HCT116 (cell line): Measurements from ENCODE around the gene CPNE2. TPM values are rescaled to one million over a fixed set of nuclear protein-coding genes. Genes with fewer than 3 reads are reported as not detected.

Experiments used
- ATAC-seq: fragments of 200-7000 bp; cut with Tn5 transposase; 2 replicates; pipeline ENCODE4 v1.9.1; 2020; ENCODE audit warnings: mild to moderate bottlenecking, moderate library complexity
- BruUV-seq: library from RNA; stranded (reverse); fragments of 400-500 nt; replicated peaks from 2 replicates; lab custom pipeline; 2021; lab: Mats Ljungman, UMichigan
- CTCF ChIA-PET: fragments of 300-600 bp; sonication (Branson Sonifier 250); formaldehyde crosslinking; loops from one replicate; lab custom pipeline; 2021; ENCODE audit warnings: antibody characterized with exemption; lab: Charles Lee
- POLR2A ChIA-PET: fragments of 300-600, 350-600 bp; sonication (Branson Sonifier 250); formaldehyde crosslinking; loops from one replicate; lab custom pipeline; 2021; ENCODE audit warnings: antibody characterized with exemption; lab: Charles Lee
- RAD21 ChIA-PET, 2 experiments: fragments of 300-600 bp; sonication (Branson Sonifier 250); formaldehyde crosslinking; loops; one replicate each; lab custom pipeline; 2023; ENCODE audit warnings: low total read pairs in 2 of 2; ENCODE audit not compliant: uncharacterized antibody in 2 of 2, unreplicated experiment in 2 of 2, low non-redundant PET in 1 of 2; lab: Charles Lee
- DNase-seq: peaks from one replicate; pipeline ENCODE4 v3.0.0-alpha.2; 2010; ENCODE audit warnings: low read depth, low spot score
- H2AFZ ChIP-seq: fragments of 200-600 bp; shearing (Covaris generic), sonication (generic); 2 replicates; pipeline ENCODE4 v1.6.1; 2017; ENCODE audit warnings: low read depth, mixed run types, mixed read lengths, antibody characterized with exemption, low read length; ENCODE audit not compliant: poor library complexity, severe bottlenecking
- H3K27ac ChIP-seq: 2 replicates; pipeline ENCODE4 v1.5.1; 2012; ENCODE audit warnings: low read depth, low read length
- H3K27me3 ChIP-seq: fragments of 200-600 bp; sonication (generic); 2 replicates; pipeline ENCODE4 v1.6.1; 2016; ENCODE audit warnings: mixed run types, low read length, mixed read lengths; ENCODE audit not compliant: insufficient read depth
- H3K36me3 ChIP-seq, 2 experiments: fragments of 200-500 bp in 1 of 2; fragments of 200-600 bp in 1 of 2; sonication (Bioruptor generic) in 1 of 2; sonication (generic) in 1 of 2; 2 replicates each; pipeline versions ENCODE4 v1.5.1 to v1.6.1; 2014 to 2016; ENCODE audit warnings: low read length in 2 of 2, inconsistent platforms in 1 of 2, mixed read lengths in 1 of 2, mixed run types in 1 of 2; ENCODE audit not compliant: insufficient read depth in 2 of 2, control insufficient read depth in 1 of 2
- H3K4me1 ChIP-seq, 2 experiments: fragments of 200-600 bp in 1 of 2; sonication (generic) in 1 of 2; 2 replicates each; pipeline versions ENCODE4 v1.5.1 to v1.6.1; 2012 to 2017; ENCODE audit warnings: low read length in 2 of 2, inconsistent platforms in 1 of 2, mild to moderate bottlenecking in 1 of 2, mixed read lengths in 1 of 2, mixed run types in 1 of 2, moderate library complexity in 1 of 2; ENCODE audit not compliant: insufficient read depth in 2 of 2, control insufficient read depth in 1 of 2
- H3K4me2 ChIP-seq: fragments of 200-600 bp; sonication (generic); 2 replicates; pipeline ENCODE4 v1.6.1; 2017; ENCODE audit warnings: mixed run types, low read length, mixed read lengths
- H3K4me3 ChIP-seq, 2 experiments: fragments of 200-600 bp in 1 of 2; sonication (generic) in 1 of 2; replicated peaks in 1 of 2; 2 replicates each; pipeline ENCODE4 v1.5.1; 2011 to 2016; ENCODE audit warnings: low read length in 2 of 2, control low read depth in 1 of 2, low read depth in 1 of 2, mild to moderate bottlenecking in 1 of 2, mixed read lengths in 1 of 2, mixed run types in 1 of 2
- H3K79me2 ChIP-seq: fragments of 200-600 bp; sonication (generic); 2 replicates; pipeline ENCODE4 v1.6.1; 2017; ENCODE audit warnings: mild to moderate bottlenecking, mixed run types, low read length, moderate library complexity, mixed read lengths; ENCODE audit not compliant: insufficient read depth
- H3K9ac ChIP-seq: fragments of 200-600 bp; sonication (generic); 2 replicates; pipeline ENCODE4 v1.6.1; 2016; ENCODE audit warnings: low read length, mixed read lengths
- H3K9me2 ChIP-seq: fragments of 200-600 bp; sonication (generic), shearing (Covaris generic); 2 replicates; pipeline ENCODE4 v1.6.1; 2017; ENCODE audit warnings: mixed run types, mild to moderate bottlenecking, moderate library complexity; ENCODE audit not compliant: insufficient read depth
- H3K9me3 ChIP-seq, 2 experiments: fragments of 200-500 bp in 1 of 2; fragments of 200-600 bp in 1 of 2; sonication (Bioruptor generic) in 1 of 2; sonication (generic) in 1 of 2; 2 replicates each; pipeline ENCODE4 v1.6.1; 2014 to 2017; ENCODE audit warnings: low read length in 2 of 2, mixed read lengths in 2 of 2, inconsistent platforms in 1 of 2, low read depth in 1 of 2, mild to moderate bottlenecking in 1 of 2, mixed run types in 1 of 2, moderate library complexity in 1 of 2; ENCODE audit not compliant: control insufficient read depth in 1 of 2, insufficient read depth in 1 of 2
- H4K20me1 ChIP-seq: fragments of 200-600 bp; sonication (generic), shearing (Covaris generic); 2 replicates; pipeline ENCODE4 v1.6.1; 2017; ENCODE audit warnings: mixed run types, mild to moderate bottlenecking, moderate library complexity; ENCODE audit not compliant: insufficient read depth
- EGR1 ChIP-seq: IDR thresholded peaks from 2 replicates; pipeline ENCODE4 v1.6.1; 2012; ENCODE audit warnings: low read depth
- ELF1 ChIP-seq: IDR thresholded peaks from 2 replicates; pipeline ENCODE4 v1.6.1; 2012; ENCODE audit warnings: low read depth, borderline replicate concordance
- EZH2 ChIP-seq: fragments of 200-600 bp; sonication (generic); IDR thresholded peaks from 2 replicates; pipeline ENCODE4 v1.6.1; 2017; ENCODE audit warnings: antibody characterized with exemption, mixed run types
- EZH2phosphoT487 ChIP-seq: fragments of 200-600 bp; IDR thresholded peaks from 2 replicates; pipeline ENCODE4 v1.6.1; 2018; ENCODE audit warnings: antibody characterized with exemption, borderline replicate concordance
- SRF ChIP-seq: IDR thresholded peaks from 2 replicates; pipeline ENCODE4 v1.6.1; 2012; ENCODE audit warnings: low read depth
- YY1 ChIP-seq: IDR thresholded peaks from 2 replicates; pipeline ENCODE4 v1.6.1; 2011; ENCODE audit warnings: low read length, low read depth, moderate library complexity, mild to moderate bottlenecking; ENCODE audit not compliant: insufficient replicate concordance; ENCODE audit errors: extremely low read depth
- ZFX ChIP-seq: fragments of 450-650 bp; IDR thresholded peaks from 2 replicates; pipeline ENCODE4 v1.6.1; 2017
- ZNF274 ChIP-seq: fragments of 200-500 bp; sonication (Bioruptor generic); IDR thresholded peaks from 2 replicates; pipeline ENCODE4 v1.6.1; 2014; ENCODE audit warnings: mild to moderate bottlenecking, low read depth, low read length, inconsistent platforms
- intact Hi-C: fragments of 100-400 bp; cut with micrococcal nuclease; formaldehyde crosslinking; loops from 2 replicates; pipeline ENCODE4 v1.10.0; 2022
- total RNA-seq: library from RNA; stranded (reverse); gene quantifications from one replicate; pipeline ENCODE4 v1.2.1, GENCODE V29; 2021; ENCODE audit not compliant: unreplicated experiment
- TF ChIP-seq, protein P1 (sequence below): IDR thresholded peaks from 2 replicates; pipeline ENCODE4 v1.6.1; 2012; ENCODE audit warnings: low read depth
- TF ChIP-seq, protein P2 (sequence below): IDR thresholded peaks from 2 replicates; pipeline ENCODE4 v1.6.1; 2011; ENCODE audit warnings: mild to moderate bottlenecking, low read length, moderate library complexity; ENCODE audit not compliant: insufficient replicate concordance; ENCODE audit errors: extremely low read depth
- TF ChIP-seq, protein P3 (sequence below): IDR thresholded peaks from 2 replicates; pipeline ENCODE4 v1.6.1; 2012
- TF ChIP-seq, protein P4 (sequence below): IDR thresholded peaks from 2 replicates; pipeline ENCODE4 v1.6.1; 2012

The CPNE2 gene
- total RNA-seq, 1 experiment from 2014 or later, result 31.2 TPM

DNA sequence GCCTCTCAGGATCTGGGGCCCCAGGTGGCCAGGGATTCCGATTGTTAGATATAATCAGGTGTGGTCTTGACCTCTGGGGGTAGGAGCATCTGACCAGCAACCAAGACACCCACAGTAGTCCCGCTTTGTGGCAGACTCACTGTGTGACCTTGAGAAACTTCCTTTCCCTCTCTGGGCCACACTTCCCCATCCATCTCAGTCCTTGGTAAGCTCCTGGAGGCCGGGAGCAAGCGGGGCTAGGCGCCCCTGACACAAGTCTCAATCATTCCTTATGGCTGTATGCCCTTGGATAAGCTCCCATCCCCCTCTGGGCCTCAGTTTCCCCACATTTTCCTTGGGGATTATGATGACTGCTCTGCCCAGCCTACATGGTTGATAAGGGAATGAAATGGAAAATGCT lies 21.3 kb downstream of the CPNE2 start (continued):
- TF ChIP-seq, protein P1, sequence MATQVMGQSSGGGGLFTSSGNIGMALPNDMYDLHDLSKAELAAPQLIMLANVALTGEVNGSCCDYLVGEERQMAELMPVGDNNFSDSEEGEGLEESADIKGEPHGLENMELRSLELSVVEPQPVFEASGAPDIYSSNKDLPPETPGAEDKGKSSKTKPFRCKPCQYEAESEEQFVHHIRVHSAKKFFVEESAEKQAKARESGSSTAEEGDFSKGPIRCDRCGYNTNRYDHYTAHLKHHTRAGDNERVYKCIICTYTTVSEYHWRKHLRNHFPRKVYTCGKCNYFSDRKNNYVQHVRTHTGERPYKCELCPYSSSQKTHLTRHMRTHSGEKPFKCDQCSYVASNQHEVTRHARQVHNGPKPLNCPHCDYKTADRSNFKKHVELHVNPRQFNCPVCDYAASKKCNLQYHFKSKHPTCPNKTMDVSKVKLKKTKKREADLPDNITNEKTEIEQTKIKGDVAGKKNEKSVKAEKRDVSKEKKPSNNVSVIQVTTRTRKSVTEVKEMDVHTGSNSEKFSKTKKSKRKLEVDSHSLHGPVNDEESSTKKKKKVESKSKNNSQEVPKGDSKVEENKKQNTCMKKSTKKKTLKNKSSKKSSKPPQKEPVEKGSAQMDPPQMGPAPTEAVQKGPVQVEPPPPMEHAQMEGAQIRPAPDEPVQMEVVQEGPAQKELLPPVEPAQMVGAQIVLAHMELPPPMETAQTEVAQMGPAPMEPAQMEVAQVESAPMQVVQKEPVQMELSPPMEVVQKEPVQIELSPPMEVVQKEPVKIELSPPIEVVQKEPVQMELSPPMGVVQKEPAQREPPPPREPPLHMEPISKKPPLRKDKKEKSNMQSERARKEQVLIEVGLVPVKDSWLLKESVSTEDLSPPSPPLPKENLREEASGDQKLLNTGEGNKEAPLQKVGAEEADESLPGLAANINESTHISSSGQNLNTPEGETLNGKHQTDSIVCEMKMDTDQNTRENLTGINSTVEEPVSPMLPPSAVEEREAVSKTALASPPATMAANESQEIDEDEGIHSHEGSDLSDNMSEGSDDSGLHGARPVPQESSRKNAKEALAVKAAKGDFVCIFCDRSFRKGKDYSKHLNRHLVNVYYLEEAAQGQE, result no peak

- Histone ChIP-seq H4K20me1 (no peaks in the 10 kb centered on the region), H3K9me2 (no peaks in the 10 kb centered on the region), H3K9me3 (no peaks in the 10 kb centered on the region), H3K4me2 (no peak overlapping the region), H3K9ac (no peak overlapping the region), H3K27ac (no peak overlapping the region), H3K79me2 (no peaks in the 10 kb centered on the region), H3K27me3 (no peaks in the 10 kb centered on the region), H3K4me1 (peaks cover 2 to 11% of the 10 kb centered on the region in 2 experiments; a peak in 2 of 4 replicates), H3K4me3 (no peak overlapping the region), H2AFZ (no peak overlapping the region), H3K36me3 (0 out of 4 replicates have a peak, but pooled peaks cover 0 to 3% of the 10 kb centered on the region in 2 experiments)
- no TSS peak for BruUV-seq
- POLR2A ChIA-PET, result no interaction called here
- RAD21 ChIA-PET, result no interaction called here
- DNase-seq (no peak), ATAC-seq (no peak)
- TF ChIP-seq SRF (no peak), YY1 (no peak), EGR1 (no peak), EZH2phosphoT487 (no peak), ZNF274 (no peak), EZH2 (no peak), ELF1 (no peak), ZFX (no peak)
- TF ChIP-seq, protein P2, sequence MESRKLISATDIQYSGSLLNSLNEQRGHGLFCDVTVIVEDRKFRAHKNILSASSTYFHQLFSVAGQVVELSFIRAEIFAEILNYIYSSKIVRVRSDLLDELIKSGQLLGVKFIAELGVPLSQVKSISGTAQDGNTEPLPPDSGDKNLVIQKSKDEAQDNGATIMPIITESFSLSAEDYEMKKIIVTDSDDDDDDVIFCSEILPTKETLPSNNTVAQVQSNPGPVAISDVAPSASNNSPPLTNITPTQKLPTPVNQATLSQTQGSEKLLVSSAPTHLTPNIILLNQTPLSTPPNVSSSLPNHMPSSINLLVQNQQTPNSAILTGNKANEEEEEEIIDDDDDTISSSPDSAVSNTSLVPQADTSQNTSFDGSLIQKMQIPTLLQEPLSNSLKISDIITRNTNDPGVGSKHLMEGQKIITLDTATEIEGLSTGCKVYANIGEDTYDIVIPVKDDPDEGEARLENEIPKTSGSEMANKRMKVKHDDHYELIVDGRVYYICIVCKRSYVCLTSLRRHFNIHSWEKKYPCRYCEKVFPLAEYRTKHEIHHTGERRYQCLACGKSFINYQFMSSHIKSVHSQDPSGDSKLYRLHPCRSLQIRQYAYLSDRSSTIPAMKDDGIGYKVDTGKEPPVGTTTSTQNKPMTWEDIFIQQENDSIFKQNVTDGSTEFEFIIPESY, result no peak
- TF ChIP-seq, protein P3, sequence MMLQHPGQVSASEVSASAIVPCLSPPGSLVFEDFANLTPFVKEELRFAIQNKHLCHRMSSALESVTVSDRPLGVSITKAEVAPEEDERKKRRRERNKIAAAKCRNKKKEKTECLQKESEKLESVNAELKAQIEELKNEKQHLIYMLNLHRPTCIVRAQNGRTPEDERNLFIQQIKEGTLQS, result no peak
- TF ChIP-seq, protein P4, sequence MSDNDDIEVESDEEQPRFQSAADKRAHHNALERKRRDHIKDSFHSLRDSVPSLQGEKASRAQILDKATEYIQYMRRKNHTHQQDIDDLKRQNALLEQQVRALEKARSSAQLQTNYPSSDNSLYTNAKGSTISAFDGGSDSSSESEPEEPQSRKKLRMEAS, result no peak
- TF ChIP-seq, protein P1, result no peak
- intact Hi-C loops, result no loop called here
- CTCF ChIA-PET, result no interaction called here
Measured at GRCh38 chr16:57115168-57115513, 22.8 kb downstream of the CPNE2 start.
